ENCODE data around the gene HIPK2.

Gene HIPK2

DNA sequence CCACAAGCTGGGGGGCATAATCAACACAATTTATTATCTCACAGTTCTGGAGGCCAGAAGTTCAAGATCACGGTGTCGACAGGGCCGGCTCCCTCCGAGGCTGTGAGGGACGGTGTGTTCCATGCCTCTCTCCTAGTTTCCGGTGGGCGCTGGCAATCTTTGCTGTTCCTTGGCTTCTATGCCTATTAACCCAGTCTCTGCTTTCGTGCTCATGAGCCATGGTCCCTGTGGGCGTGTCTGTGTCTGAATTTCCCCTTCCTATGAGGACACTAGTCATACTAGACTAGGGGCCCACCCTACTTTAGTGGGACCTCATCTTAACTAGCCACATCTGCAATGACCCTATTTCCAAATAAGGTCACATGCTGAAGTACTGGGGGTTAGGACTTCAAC lies 29.4 kb downstream of the HIPK2 start:
- DNase-seq (ENCODE audit: extremely low spot score), result no peak
- ChIA-PET CTCF (interaction anchor here (0.7 to 3.9 kb wide), 6 partner anchors 9 to 254 kb away, joined by 3 to 18 read pairs (median 6); no protein-coding TSS in a partner anchor), POLR2A (interaction anchor here (1.2 kb wide), 1 partner anchor 40 kb away, joined by 3 read pairs; no protein-coding TSS in a partner anchor)
- TF ChIP-seq, protein P1, sequence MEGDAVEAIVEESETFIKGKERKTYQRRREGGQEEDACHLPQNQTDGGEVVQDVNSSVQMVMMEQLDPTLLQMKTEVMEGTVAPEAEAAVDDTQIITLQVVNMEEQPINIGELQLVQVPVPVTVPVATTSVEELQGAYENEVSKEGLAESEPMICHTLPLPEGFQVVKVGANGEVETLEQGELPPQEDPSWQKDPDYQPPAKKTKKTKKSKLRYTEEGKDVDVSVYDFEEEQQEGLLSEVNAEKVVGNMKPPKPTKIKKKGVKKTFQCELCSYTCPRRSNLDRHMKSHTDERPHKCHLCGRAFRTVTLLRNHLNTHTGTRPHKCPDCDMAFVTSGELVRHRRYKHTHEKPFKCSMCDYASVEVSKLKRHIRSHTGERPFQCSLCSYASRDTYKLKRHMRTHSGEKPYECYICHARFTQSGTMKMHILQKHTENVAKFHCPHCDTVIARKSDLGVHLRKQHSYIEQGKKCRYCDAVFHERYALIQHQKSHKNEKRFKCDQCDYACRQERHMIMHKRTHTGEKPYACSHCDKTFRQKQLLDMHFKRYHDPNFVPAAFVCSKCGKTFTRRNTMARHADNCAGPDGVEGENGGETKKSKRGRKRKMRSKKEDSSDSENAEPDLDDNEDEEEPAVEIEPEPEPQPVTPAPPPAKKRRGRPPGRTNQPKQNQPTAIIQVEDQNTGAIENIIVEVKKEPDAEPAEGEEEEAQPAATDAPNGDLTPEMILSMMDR (IDR thresholded peaks at IDR 0.05; ENCODE audit: control extremely low read depth, extremely low read depth, low read depth, missing control alignments), result no peak

DNA sequence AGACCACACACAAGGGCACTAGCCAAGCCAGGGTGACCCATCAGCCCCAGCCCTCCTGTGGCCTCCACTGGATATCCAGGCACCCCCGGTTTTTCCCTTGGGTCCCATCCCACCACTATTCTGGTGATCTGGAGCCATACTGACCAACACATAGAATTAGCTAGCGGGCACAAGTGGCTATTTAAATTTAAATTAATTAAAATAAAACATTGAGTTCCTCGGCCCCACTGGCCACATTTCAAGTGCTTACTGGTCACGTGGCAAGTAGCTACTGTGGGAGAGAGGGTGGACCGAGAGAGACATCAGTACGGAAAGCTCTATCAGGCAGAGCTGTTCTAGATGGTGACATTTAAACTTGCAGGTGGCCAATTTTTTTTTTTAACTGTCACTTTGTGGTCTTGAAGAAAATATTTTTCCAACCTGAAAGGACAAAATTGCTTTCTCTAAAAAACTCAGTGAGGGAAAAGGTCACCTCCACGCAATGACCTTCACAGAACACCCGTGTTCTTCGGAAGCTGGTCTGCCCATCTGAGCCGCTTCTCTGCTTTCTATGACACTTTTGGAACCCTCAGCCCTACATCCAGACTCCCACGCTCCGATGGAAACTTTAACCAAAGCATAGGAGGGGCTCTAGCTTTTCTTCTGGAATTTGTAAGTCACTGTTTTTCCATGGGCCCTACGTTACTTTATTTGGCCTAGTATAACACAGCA lies 30.0 kb downstream of the HIPK2 start:
- CTCF ChIA-PET, result interaction anchor here (0.7 to 3.9 kb wide), 6 partner anchors 10 to 255 kb away, joined by 3 to 18 read pairs (median 6); no protein-coding TSS in a partner anchor
- POLR2A ChIA-PET, result interaction anchor here (1.2 kb wide), 1 partner anchor 39 kb away, joined by 3 read pairs; no protein-coding TSS in a partner anchor
- TF ChIP-seq, protein P1 (IDR thresholded peaks at IDR 0.05; ENCODE audit: control extremely low read depth, extremely low read depth, low read depth, missing control alignments), result no peak
- DNase-seq (ENCODE audit: extremely low spot score), result no peak

DNA sequence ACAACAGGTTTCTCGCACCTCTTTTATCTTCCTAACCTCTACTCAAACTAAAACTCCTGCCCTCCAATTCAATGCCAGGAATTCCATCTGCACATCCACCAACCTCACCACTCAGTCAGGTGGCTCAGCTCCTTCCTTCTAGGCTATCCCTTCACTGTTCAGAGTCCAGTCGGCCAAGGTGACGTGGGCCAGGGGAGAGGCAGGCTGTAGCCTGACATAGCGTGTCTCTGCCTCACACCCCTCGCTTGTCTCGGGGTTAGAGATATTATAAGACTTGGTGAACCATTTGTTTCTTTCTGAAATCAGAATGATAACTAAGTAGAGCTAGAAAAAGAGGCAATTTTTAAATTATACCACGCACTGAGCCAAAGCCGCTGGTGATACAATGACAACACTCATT lies 31.1 kb downstream of the HIPK2 start:
- TF ChIP-seq, protein P1 (IDR thresholded peaks at IDR 0.05; ENCODE audit: control extremely low read depth, extremely low read depth, low read depth, missing control alignments), result no peak
- ChIA-PET POLR2A (no interaction called here), CTCF (interaction anchor here (0.9 to 3.9 kb wide), 9 partner anchors 9 to 256 kb away, joined by 4 to 18 read pairs (median 6); no protein-coding TSS in a partner anchor)
- DNase-seq (ENCODE audit: extremely low spot score), result no peak

- TF ChIP-seq, protein P1 (IDR thresholded peaks at IDR 0.05; ENCODE audit: control extremely low read depth, extremely low read depth, low read depth, missing control alignments), result no peak
- DNase-seq (ENCODE audit: extremely low spot score), result no peak
Observed at GRCh38 chr7:139745678-139746143, 32.1 kb downstream of the HIPK2 start.

GRCh38 chr7:139744768-139745677 lies 32.8 kb downstream of the HIPK2 start:
- CTCF ChIA-PET, result interaction anchor here (0.8 to 3.1 kb wide), 13 partner anchors 8 to 105 kb away, joined by 3 to 18 read pairs (median 4); no protein-coding TSS in a partner anchor

More at GRCh38 chr7:139745678-139746143, 32.1 kb downstream of the HIPK2 start:
- POLR2A ChIA-PET, result interaction anchor here (0.9 to 1.3 kb wide), 2 partner anchors 9 to 37 kb away, joined by 3 read pairs; no protein-coding TSS in a partner anchor
- CTCF ChIA-PET, result interaction anchor here (0.8 to 3.1 kb wide), 13 partner anchors 9 to 106 kb away, joined by 3 to 18 read pairs (median 4); no protein-coding TSS in a partner anchor

More at GRCh38 chr7:139744768-139745677, 32.8 kb downstream of the HIPK2 start:
- no peak for DNase-seq (ENCODE audit: extremely low spot score)
- TF ChIP-seq, protein P1 (IDR thresholded peaks at IDR 0.05; ENCODE audit: control extremely low read depth, extremely low read depth, low read depth, missing control alignments), result no peak
- POLR2A ChIA-PET, result interaction anchor here (1.3 kb wide), 1 partner anchor 8 kb away, joined by 3 read pairs; no protein-coding TSS in a partner anchor

Data from GM10248 (cell line).